ENCODE measurements around the gene MNS1. TPM values are rescaled to one million over a fixed set of nuclear protein-coding genes. Genes with fewer than 3 reads are reported as not detected.
A peak's percentile ranks its signal among the peaks of the same experiment; 100 is the strongest.
"Not testable (repeated sequence)": the region's sequence is repeated elsewhere in the genome, so short reads cannot be mapped to it uniquely, and the experiment has no call there.

The MNS1 gene
- total RNA-seq, 1 donor: not detected

DNA sequence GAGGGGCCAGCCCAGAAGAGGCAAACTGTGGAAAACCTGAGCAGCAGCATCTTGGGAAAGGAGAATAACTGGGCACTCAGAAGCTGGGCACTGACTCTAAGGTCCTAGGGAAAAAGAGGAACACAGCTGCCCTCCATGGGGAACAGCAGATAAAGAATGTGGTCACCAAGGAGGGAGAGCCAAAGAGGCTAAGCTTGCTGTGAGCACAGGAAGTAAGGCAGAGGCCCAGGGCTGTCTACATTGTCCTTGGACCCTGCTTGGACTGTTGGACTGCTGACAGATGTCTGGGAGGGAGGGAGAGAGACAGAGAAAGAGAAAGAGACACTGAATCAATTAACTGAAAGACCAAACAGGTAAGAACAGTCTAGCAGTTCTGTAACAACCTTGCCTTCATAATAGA, 4.5 kb upstream of the MNS1 start:
- no peak overlapping the region for H3K4me3 ChIP-seq (ENCODE audit: low read length)
- H3K4me1 ChIP-seq (ENCODE audit: insufficient read depth, low read length): peaks cover 11% of the 10 kb centered on the region
- H3K9me3 ChIP-seq (ENCODE audit: low read depth, low read length): no peaks in the 10 kb centered on the region
- H3K27me3 ChIP-seq (ENCODE audit: insufficient read depth, low read length): no peaks in the 10 kb centered on the region

DNA sequence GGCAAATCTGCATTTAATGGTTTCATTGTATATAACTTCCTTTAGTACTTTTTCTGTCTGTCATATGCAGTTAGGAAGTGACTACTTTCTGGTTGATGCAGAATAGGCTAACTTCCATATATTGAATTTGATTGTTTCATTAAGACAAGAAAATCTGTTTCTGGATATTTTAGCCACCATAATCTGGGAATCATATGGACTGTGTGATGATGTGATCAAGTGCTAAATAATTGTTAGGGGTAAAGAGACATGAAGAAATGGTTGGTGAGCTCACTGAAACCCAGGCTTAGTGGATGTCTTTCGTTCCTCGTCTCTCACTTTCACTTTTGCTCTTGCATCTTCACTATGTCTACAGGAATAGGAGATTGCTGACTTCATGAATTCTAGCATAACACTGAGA, 3.5 kb upstream of the MNS1 start:
- Histone ChIP-seq H3K4me3 (ENCODE audit: low read length) (peak overlapping the region; percentile 16), H3K4me1 (ENCODE audit: insufficient read depth, low read length) (peaks cover 14% of the 10 kb centered on the region), H3K27me3 (ENCODE audit: insufficient read depth, low read length) (no peaks in the 10 kb centered on the region), H3K9me3 (ENCODE audit: low read depth, low read length) (no peaks in the 10 kb centered on the region)

DNA sequence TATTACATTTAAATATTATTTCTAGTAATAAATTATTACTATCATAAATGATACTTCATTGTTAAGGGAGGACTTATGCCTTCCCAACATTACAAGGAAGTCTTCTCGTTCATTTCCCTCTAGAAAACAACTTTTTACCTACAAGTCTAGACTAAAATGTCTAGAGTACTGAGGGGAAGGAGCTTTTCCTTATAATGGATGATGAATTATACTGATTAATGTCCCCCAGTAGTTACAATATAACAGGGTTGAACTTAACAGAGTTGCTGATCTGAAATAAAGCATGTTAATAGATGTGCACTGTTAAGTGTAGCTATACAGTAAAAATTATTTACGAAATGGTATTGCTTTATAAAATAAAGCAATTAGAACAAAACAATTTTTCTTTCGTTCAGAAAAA, 2.7 kb upstream of the MNS1 start:
- H3K4me1 ChIP-seq (ENCODE audit: insufficient read depth, low read length): peaks cover 14% of the 10 kb centered on the region
- H3K9me3 ChIP-seq (ENCODE audit: low read depth, low read length): no peaks in the 10 kb centered on the region
- no peak overlapping the region for H3K4me3 ChIP-seq (ENCODE audit: low read length)
- no peaks in the 10 kb centered on the region for H3K27me3 ChIP-seq (ENCODE audit: insufficient read depth, low read length)

DNA sequence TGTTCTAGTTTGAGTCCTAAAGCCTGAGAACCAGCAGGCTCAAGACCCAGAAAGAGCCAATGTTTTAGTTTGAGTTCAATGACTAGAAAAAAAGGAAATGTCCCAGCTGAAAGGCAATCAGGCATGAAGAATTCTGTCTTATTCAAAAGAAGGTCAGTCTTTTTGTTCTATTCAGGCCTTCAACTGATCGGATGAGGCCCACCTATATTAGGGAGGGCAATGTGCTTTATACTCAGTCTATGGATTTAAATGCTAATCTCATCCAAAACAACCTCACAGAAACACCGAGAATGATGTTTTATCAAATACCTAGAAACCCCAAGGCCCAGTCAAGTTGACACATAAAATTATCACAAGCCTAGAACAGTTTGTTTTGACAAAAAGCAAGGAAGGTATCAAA, 4.0 kb downstream of the MNS1 start:
- no peaks in the 10 kb centered on the region for H3K9me3 ChIP-seq (ENCODE audit: low read depth, low read length)
- peaks cover 10% of the 10 kb centered on the region for H3K4me1 ChIP-seq (ENCODE audit: insufficient read depth, low read length)
- no peaks in the 10 kb centered on the region for H3K27me3 ChIP-seq (ENCODE audit: insufficient read depth, low read length)
- no peak overlapping the region for H3K4me3 ChIP-seq (ENCODE audit: low read length)

DNA sequence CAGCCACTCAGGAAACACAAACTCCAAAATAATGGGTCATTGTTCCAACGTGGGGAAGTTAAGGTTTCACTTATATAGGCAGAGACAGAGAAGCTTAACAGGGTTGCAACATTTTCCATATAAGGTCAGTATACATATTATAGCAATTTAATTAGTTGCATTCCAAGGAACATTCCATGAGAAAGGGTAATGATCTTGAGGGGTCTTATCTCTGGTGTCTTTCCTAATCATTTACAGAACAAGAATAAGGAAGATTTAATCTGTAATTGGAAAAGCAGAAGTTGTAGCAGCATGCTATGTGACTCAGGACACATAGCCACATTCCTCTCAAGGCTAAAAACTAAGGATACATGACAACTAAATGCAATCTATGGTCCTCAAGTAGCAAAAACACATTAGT, 4.9 kb downstream of the MNS1 start:
- peaks cover 8% of the 10 kb centered on the region for H3K4me1 ChIP-seq (ENCODE audit: insufficient read depth, low read length)
- no peaks in the 10 kb centered on the region for H3K27me3 ChIP-seq (ENCODE audit: insufficient read depth, low read length)
- no peak overlapping the region for H3K4me3 ChIP-seq (ENCODE audit: low read length)
- no peaks in the 10 kb centered on the region for H3K9me3 ChIP-seq (ENCODE audit: low read depth, low read length)

DNA sequence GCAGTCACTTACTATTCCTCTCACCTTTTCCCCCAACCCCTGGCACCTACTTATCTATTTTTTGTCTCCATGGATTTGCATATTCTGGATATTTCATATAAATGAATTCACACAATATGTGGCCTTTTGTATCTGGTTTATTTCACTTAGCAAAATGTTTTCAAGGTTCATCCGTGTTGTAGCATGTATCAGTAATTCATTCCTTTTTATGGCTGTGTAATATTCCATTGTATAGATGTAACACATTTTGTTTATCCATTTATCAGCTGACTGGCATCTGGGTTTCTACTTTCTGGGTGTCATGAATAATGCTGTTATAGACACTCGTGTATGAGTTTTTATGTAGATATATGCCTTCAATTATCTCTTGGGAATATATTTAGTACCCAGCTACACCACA, 5.8 kb downstream of the MNS1 start:
- H3K27me3 ChIP-seq (ENCODE audit: insufficient read depth, low read length): no peaks in the 10 kb centered on the region
- H3K9me3 ChIP-seq (ENCODE audit: low read depth, low read length): no peaks in the 10 kb centered on the region
- H3K4me1 ChIP-seq (ENCODE audit: insufficient read depth, low read length): no peaks in the 10 kb centered on the region
- no peak overlapping the region for H3K4me3 ChIP-seq (ENCODE audit: low read length)

DNA sequence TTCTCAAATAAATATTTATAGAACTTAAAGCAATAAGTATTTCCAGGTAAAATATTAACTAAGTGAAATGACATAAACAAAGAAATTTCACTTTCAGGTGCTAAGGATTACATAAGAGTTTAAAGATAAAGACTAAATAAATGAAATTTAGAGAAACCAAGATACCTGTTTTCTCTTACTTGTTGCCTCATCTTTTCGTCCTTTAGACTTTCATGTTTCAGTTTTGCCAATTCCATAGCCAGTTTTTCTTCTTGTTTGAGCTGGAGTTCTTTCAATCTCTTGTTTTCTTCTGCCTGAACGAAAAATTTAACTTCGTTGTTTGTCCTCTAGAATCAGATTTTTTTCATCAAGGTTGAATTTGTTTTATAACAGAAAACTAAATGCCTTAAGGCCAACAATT, 8.7 kb downstream of the MNS1 start:
- no peak overlapping the region for H3K4me3 ChIP-seq (ENCODE audit: low read length)
- H3K27me3 ChIP-seq (ENCODE audit: insufficient read depth, low read length): no peaks in the 10 kb centered on the region
- no peaks in the 10 kb centered on the region for H3K9me3 ChIP-seq (ENCODE audit: low read depth, low read length)
- no peaks in the 10 kb centered on the region for H3K4me1 ChIP-seq (ENCODE audit: insufficient read depth, low read length)

DNA sequence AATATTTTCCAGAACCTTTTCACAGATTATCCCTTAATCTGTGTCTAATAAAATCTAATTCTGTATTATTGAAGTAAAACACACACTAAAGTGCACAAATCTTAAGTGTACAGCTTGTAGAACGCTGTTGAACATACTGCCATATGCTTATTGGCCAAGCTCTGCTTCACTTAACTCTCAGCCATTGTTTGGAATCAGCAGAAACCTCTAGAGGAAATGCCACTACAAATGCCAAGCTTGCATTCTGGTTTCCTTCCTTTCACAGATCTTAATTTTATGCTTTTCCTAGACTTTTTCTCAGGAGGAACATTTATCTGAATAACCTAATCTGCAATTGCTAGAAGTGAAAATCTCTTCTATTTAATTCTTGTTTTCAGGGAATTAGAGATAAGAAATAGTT, 10.1 kb downstream of the MNS1 start:
- Histone ChIP-seq H3K4me3 (ENCODE audit: low read length) (no peak overlapping the region), H3K27me3 (ENCODE audit: insufficient read depth, low read length) (no peaks in the 10 kb centered on the region), H3K9me3 (ENCODE audit: low read depth, low read length) (no peaks in the 10 kb centered on the region), H3K4me1 (ENCODE audit: insufficient read depth, low read length) (no peaks in the 10 kb centered on the region)

DNA sequence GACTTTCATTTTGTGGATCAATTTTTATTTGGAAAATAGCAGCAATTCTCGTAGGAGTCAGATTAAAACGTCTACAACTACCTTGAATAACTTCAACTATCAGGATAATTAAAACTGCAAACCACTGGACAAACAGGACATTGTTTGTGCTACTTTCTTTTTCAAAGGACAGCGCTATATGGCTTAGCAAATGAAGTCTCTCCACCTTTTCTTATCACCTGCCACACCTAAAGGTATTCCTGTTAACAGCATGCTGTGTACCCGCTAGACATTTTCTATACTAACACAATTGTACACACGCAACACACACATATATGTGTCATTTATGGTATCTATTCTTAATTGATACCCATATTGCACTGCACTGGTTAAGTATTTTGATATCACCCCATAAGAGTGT, 19.2 kb downstream of the MNS1 start:
- no peaks in the 10 kb centered on the region for H3K4me1 ChIP-seq (ENCODE audit: insufficient read depth, low read length)
- H3K4me3 ChIP-seq (ENCODE audit: low read length): no peak overlapping the region
- no peaks in the 10 kb centered on the region for H3K9me3 ChIP-seq (ENCODE audit: low read depth, low read length)
- no peaks in the 10 kb centered on the region for H3K27me3 ChIP-seq (ENCODE audit: insufficient read depth, low read length)

DNA sequence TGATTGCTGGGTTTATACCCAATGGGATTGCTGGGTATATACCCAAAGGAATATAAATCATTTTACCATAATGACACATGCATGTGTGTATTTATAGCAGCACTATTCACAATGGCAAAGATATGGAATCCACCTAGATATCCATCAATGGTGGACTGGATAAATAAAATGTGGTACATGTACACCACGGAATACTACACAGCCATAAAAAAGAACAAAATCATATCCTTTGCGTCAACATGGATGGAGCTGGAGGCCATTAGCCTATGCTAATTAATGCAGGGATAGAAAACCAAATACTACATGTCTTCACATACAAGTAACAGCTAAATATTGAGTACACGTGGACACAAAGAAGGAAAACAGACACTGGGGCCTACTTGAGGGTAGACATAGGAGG, 22.6 kb downstream of the MNS1 start:
- H3K4me1 ChIP-seq (ENCODE audit: insufficient read depth, low read length): no peaks in the 10 kb centered on the region
- H3K4me3 ChIP-seq (ENCODE audit: low read length): no peak overlapping the region
- no peaks in the 10 kb centered on the region for H3K9me3 ChIP-seq (ENCODE audit: low read depth, low read length)
- H3K27me3 ChIP-seq (ENCODE audit: insufficient read depth, low read length): no peaks in the 10 kb centered on the region

DNA sequence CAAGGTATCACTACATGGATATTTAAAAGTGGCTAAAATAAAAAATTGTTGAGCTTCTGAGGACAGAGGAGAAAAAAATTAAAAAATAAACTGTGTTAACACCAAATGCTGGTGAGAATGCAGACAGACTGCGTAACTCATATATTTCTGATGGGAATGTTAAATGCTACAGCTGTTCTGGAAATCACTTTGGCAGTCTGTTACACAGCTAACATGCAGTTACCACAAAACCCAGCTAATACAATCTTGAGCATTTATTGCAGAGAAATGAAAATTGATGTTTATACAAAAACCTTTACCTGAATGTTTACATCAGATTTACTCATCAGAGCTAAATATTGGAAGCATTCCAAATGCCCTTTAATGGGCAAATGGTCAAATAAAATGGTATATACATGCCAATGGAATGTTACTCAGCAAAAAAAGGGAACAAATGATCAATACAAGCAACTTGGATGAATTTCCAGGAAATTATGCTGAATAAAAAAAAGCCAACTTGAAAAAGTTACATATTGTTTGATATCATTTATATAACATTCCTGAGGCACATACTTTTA, 24.6 kb downstream of the MNS1 start:
- no peaks in the 10 kb centered on the region for H3K9me3 ChIP-seq (ENCODE audit: low read depth, low read length)

DNA sequence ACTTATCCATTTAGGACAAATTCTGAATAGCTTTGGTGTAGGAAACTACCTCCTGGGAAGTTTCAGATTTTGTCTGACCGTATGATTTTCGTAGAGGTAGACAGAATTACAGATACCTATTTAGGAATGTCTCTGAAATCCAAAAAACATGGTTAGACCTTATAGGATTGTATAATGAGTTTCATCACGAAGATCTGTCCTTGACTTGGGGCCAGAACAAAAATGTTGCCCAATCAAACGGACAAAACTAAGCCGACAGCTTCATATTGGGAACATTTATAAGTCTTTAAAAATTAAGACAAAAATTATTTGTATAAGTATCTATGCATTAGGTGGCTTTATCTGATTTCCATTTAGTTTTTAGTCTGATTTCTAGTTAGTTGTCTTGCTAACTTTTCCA, 32.6 kb downstream of the MNS1 start:
- H3K4me1 ChIP-seq (ENCODE audit: insufficient read depth, low read length): no peaks in the 10 kb centered on the region
- no peak overlapping the region for H3K4me3 ChIP-seq (ENCODE audit: low read length)
- H3K27me3 ChIP-seq (ENCODE audit: insufficient read depth, low read length): no peaks in the 10 kb centered on the region
- no peaks in the 10 kb centered on the region for H3K9me3 ChIP-seq (ENCODE audit: low read depth, low read length)

More for the DNA sequence above, 24.6 kb downstream of the MNS1 start:
- Histone ChIP-seq H3K27me3 (ENCODE audit: insufficient read depth, low read length) (no peaks in the 10 kb centered on the region), H3K4me3 (ENCODE audit: low read length) (no peak overlapping the region), H3K4me1 (ENCODE audit: insufficient read depth, low read length) (no peaks in the 10 kb centered on the region)

DNA sequence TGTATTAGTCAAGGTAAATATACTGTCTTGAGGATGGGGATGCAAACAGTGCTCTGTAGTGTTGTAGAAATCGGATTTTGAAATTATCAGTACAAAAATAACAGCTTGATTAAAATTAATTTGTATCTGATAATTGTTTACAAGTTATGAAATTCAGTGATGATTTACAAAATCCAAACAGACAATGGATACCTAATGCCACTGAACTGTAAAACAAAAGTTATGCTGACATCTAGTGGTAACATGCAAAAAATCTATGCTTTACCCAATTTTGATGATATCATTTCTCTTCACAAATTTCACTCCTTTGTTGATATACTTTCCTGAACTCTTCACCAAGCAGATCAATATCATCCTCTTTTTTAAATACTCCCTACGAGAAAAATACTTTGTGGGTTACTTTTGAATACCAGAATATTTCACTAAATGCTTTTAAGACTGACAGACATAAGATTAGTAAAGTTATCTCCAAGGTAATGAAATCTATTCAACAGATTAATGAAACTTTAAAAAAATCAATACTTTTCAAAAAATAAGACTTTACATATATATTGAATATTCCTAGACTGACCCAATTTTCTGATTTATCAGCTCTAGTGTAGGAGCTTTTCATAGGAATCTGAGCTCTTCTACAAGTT, 36.0 kb downstream of the MNS1 start:
- H3K9me3 ChIP-seq (ENCODE audit: low read depth, low read length): peaks cover 5% of the 10 kb centered on the region
- no peak overlapping the region for H3K4me3 ChIP-seq (ENCODE audit: low read length)
- no peaks in the 10 kb centered on the region for H3K27me3 ChIP-seq (ENCODE audit: insufficient read depth, low read length)
- no peaks in the 10 kb centered on the region for H3K4me1 ChIP-seq (ENCODE audit: insufficient read depth, low read length)

DNA sequence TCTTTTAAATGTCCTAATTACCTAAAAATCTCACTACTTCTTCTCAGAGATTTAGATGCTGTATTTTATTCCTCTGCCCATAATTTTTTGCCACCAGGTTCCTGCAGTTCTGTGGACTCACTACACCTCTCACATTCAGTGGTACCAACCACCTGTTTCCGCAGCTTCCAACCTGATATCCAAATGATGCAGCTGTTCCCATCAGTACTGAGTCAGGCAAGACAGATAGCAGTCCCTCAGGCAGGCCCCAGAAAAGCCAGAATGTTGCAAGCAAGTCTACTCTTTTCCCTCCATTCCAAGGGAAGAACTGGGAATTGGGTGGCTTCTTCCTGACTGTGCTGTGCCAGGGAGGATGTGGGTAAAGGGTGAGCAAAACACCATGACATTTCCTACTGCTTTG, 39.0 kb downstream of the MNS1 start:
- peaks cover 5% of the 10 kb centered on the region for H3K9me3 ChIP-seq (ENCODE audit: low read depth, low read length)
- H3K27me3 ChIP-seq (ENCODE audit: insufficient read depth, low read length): no peaks in the 10 kb centered on the region
- H3K4me1 ChIP-seq (ENCODE audit: insufficient read depth, low read length): no peaks in the 10 kb centered on the region
- no peak overlapping the region for H3K4me3 ChIP-seq (ENCODE audit: low read length)

DNA sequence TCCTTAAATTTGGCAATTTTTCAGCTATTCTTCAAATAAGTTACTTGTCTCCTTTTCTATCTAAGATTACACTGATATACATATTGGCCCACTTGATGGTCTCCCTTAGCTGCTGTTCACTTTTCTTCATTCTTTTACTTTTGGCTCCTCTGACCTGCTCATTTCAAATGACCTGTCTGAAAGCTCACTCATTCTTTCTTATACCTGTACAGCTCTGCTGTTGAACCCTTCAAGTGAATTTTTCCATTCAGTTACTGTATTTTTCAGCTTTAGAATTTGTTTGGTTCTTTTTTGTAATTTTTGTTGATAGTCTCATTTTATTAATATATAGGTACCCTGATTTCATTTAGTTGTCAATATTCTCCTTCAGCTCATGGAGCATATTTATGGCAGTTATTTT, 39.7 kb downstream of the MNS1 start:
- no peak overlapping the region for H3K4me3 ChIP-seq (ENCODE audit: low read length)
- H3K4me1 ChIP-seq (ENCODE audit: insufficient read depth, low read length): no peaks in the 10 kb centered on the region
- H3K27me3 ChIP-seq (ENCODE audit: insufficient read depth, low read length): no peaks in the 10 kb centered on the region
- peaks cover 5% of the 10 kb centered on the region for H3K9me3 ChIP-seq (ENCODE audit: low read depth, low read length)

DNA sequence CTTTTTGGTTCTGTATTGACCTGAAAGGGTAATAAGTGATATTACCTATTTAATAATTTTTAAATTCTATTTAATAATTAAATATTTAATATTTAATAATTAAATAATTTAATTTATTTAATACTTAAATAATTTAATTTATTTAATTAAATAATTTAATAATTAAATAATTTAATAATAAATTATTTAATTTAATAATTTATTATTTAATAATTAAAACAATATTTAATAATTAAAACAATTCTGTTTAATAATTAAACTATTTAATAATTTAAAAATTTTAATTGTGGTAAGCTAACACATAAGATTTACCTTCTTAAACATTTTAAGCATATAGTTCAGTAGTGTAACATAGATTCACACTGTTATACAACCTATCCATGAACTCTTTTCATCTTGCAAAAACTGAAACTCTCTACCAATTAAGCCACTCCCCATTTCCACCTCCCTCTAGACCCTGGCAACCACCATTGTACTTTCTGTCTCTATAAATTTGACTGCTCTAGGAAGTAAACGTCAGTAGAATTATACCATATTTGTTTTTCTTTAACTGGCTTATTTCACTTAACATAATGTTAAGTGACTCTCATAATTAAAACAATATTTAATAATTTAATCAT, 51.7 kb downstream of the MNS1 start:
- H3K9me3 ChIP-seq (ENCODE audit: low read depth, low read length); H3K4me1 ChIP-seq (ENCODE audit: insufficient read depth, low read length); H3K27me3 ChIP-seq (ENCODE audit: insufficient read depth, low read length); H3K4me3 ChIP-seq (ENCODE audit: low read length): not testable (repeated sequence)
